Measurements from ENCODE around the gene RPL31.

RPL31 gene

DNA sequence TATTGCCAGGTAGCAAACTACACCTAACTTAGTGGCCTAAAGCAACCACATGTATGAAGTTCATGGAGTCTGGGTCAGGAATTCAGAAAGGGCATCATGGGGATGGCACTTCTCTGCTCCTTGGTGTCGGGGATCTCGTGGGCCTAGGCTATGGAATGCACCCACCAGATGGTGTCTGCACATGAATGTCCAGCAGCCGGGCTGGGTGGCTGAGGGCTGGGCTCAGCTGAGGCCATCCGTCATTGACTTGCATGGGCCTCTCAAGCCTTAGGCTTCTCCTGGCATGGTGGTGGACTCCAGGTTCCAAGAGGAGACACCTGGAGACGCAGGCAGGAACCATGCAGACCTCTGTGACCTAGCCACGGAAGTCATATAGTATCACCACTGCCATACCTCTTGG lies 26.0 kb upstream of the RPL31 start:
- no peak for DNase-seq

- DNase-seq: no peak
These were observed 25.3 kb upstream of the RPL31 start for GRCh38 chr2:100976645-100977391.

- DNase-seq: no peak
These were observed 24.6 kb upstream of the RPL31 start for GRCh38 chr2:100977511-100977910.

DNA sequence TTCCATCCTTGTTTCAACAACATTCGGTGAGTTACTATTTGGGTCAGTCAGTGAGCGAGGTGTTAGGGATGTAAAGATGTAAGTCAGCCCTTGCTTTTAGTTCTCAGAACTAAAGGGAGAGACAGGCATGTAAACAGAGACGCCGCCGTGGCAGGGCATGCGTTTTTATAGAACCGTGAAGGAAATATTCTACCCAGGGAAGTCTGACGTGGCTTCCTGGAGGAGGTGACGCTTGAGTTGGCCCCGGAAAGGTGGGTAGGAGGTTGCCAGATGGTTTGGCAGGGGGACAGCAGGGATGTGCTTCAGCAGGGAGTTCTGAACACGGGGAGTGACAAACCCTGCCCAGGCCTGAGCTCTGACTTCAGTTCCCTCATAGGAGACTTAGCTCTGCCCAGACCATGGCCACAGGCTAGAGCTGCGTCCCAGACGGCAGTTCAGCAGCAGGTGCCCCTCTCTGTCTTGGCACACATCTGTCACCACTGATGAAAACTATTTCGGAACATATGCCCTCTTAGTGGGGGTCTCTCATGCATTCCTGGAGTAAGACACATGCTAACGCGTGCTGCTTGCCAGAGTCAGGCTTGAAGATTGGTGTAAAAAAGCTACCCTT lies 23.4 kb upstream of the RPL31 start:
- no peak for DNase-seq

DNA sequence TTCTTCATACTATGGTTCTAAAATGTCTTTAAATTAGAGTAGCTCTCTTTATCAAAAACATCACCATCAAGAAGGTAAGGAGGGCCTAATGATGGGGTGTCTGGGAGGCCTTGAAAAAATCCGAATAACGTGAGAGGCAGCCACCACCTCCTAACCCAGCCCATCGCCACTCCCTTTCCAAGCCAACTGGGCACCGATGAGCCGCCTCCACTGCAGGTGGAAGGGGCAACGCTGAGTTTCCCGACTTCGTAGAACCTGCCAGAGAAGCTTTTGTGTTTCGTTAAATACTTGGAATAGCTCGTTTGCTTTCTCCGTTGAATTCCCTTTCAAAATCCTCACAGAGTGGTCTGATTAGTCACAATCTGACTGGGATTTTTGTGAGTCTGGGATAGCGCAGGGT lies 22.0 kb upstream of the RPL31 start:
- DNase-seq: no peak

- no peak for DNase-seq
These were observed 21.1 kb upstream of the RPL31 start for GRCh38 chr2:100981011-100981410.

DNA sequence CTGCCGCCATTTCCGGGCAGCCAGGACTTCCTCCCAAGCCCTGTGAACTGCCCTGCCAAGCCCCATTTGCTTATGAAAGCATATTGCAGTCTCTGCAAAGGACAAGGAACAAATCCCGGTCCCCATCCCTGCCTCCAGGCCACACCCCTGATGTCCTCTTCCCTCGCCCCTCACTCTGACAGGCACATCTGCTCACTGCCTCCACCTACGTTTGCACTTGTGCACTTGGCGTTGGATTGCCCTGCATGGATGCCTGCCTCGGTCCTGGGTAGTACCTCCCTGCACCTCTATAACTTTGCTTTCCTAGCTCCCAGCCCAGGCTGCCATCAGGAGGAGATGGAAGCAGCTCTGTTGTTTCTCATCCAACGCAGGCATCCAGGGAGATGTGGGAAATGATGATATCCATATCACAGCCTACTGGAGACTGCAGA lies 19.6 kb upstream of the RPL31 start:
- no peak for DNase-seq

DNA sequence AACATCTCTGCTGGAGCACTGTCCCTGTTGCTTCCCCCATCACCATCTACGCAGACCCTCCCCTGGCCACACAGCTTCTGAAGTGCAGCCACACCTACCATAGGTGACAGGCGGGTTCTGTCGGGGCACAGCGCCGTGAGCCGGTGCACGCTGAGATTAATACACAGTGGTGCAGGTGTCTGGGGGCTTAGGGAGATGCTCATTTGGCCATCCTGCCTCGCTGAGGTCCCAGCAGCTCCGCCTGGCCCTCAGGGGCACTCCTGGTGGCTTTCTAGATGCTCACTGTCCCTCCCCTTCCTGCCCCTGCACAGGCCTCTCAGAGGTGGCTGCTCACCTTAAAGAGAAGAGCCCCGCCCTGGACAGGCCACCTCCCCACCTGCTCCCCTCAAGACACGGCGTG lies 18.9 kb upstream of the RPL31 start:
- no peak for DNase-seq

DNA sequence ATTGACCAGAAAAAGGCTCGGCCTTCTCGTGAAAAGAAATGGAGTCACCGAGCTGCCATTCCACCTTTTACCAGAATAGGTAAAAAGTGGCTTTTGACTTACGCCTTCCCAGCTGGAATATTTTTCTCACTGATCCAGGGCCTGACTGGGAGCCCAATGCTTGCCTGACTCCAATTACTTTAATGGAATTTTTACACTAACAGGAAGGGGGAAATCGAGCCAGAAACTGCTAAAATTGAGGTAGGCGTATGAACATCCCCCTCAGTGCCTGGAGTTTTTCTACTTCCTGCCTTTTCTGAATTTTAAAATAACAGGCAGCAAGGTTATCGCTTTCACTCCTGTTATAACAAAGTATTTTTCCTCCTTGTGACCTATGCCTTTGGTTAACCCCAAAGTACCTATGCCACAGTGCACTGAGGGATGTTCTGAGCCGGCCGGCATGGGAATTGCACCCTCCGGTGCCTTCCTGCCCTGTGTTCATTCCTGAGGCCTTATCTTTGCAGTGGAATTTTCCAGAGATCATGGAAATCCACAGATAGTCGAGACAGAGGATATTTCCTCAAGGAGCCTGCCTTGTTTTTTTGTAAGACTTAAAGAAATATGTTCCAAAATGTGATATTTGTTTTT lies 18.3 kb upstream of the RPL31 start:
- no peak for DNase-seq

GRCh38 chr2:100984892-100985307 lies 17.2 kb upstream of the RPL31 start:
- peak; percentile 84 for DNase-seq

- DNase-seq: no peak
These were observed 15.9 kb upstream of the RPL31 start for GRCh38 chr2:100986157-100986556.

DNA sequence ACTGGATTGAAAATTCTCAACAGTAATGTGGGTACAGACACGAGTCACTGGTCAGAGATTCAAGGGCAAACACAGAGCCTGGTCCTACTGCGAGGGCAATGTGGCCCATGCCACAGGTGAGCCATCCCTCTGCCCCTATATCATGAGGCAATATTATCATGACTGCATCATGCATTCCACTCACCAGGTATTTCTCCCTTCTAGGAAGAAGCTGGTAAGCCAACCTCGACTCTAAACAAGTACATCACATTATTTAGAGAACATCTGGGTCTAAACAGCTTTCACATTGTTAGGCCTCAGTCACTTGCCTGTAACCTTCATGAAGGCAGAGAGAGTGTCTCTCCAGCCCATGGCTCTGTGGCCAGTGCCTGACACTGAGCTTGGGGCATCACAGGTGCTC lies 14.6 kb upstream of the RPL31 start:
- no peak for DNase-seq

- DNase-seq: no peak
These were observed 14.1 kb upstream of the RPL31 start for GRCh38 chr2:100987974-100988373.

DNA sequence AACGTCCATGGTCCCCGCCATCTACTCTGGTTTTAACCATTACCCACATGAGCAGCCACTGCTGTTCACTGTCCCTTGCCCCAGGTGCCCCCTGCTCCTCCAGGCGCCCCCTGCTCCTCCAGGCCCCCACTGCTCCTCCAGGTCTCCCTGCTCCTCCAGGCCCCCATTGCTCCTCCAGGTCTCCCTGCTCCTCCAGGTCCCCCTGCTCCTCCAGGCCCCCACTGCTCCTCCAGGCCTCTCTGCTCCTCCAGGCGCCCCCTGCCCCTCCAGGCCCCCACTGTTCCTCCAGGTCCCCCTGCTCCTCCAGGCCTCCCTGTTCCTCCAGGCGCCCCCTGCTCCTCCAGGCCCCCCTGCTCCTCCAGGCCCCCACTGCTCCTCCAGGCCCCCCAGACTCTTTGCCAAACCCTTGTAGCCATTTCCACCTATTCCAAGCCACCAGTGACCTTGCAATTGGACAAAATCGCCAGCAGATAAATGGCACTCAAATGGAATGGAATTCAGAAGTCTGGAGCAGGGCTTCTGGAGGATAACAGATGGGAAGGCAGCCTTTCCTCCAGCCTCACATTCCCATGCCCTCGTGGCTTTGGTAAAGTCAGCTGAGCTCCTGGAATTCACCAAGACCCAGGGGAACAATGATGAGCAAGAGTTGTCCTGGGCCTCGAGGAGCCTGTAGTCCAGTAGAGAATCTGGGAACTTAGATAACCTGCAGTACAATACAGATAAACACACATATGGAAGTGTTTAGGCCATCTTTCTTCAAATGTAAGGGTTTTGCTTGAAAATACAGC lies 13.3 kb upstream of the RPL31 start:
- DNase-seq: no peak

GRCh38 chr2:100989666-100990065 lies 12.4 kb upstream of the RPL31 start:
- DNase-seq: no peak

- no peak for DNase-seq
These were observed 11.9 kb upstream of the RPL31 start for GRCh38 chr2:100990166-100990565.

DNA sequence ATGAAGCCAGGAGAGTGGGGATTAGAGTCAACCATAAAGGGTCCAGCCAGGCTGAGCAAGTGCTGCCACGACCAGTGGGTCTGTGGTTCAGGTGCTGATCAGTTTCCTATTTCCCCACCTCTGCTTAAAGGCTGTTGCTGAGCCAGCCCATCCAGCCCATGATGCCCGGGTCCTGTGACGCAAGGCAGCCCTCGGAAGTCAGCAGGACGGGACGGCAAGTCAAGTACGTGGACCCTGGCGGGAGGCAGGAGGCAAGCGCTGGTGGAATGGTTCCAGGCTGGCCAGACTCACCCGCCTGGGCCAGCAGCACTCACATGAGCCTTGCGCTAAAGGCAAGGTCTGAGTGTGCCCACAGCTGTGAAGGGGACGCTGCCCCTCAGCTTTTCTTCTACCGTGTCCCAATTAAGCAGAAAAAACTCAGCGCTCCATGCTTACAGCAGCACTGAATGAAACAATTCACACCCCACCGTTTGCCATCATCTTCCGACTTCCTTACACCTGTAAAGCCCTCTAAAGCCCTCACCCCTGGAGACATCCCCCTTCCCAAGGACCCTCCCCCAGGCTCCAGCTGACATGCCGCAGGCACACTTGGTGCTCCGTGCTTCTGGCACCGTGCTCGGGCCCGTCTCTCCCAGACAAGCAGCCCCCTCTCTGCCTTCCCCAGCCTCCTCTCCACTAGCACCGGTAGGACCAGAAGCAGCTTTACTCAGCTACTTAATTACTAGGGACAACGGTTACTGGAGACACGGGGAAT lies 11.3 kb upstream of the RPL31 start:
- no peak for DNase-seq

DNA sequence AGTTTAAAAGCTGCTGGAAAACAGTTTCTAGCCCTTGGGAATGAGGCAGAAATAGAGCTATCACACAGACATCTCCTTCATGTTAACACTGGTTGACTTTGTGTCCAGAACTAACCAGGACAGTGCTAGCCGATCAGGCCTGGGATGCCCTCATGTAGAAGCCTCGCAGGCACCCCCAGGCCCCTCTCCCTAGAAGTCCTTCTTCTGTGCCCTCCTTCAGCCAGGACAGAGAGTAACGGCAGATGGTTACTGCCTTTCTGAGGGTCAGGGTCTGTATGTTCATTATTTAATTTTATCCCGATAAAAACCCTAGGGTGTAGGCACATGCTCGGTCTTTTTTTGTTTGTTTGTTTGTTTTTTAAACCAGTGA lies 10.7 kb upstream of the RPL31 start:
- DNase-seq: no peak

GRCh38 chr2:100992262-100992661 lies 9.8 kb upstream of the RPL31 start:
- no peak for DNase-seq

DNA sequence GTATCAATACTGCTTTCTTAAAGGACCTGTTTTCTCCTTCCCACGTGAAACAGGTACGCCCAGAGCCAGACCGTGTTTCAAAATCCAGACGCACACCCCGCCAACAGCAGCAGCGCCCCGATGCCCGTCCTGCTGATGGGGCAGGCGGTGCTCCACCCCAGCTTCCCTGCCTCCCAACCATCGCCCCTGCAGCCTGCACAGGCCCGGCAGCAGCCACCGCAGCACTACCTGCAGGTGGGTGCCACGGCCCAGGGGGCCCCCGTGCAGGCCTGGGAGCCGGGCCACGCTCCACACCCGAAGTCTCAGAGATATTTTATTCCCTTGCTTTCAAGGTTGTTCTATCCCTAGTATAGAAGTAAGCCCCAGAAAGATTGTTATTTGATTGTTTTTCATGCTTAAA lies 8.8 kb upstream of the RPL31 start:
- DNase-seq: no peak

DNA sequence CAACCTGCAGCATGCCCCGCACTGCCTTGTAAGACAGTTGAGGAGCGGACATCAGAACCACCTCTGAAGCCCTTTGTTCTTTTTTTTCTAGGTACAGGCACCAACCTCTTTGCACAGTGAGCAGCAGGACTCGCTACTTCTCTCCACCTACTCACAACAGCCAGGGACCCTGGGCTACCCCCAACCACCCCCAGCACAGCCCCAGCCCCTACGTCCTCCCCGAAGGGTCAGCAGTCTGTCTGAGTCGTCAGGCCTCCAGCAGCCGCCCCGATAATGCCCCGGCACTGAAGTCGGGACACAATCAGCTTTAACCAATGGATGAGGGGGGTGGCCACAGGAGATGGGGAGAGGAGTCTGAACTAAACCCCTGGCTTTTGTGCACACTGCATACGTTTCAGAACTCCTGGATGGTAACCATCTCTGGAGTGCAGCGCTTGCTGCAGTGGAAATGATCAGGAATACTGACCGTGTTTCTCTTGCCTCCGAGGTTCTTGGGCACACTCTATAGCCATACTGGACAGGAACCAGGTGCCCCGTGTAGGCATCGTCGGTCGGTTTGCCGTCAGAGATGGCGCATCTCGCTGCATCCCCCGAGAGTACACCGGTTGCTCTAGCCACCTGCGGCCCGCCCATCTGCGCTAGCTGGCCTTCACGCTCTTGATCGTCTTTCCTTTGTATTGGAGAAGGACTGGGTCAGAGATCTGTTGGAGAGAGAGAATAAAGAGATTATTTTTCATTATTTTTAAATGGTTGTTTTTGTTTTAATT lies 6.6 kb upstream of the RPL31 start:
- no peak for DNase-seq
